Measurements from ENCODE around the gene CIP2A. TPM values are rescaled to one million over a fixed set of nuclear protein-coding genes. Genes with fewer than 3 reads are reported as not detected.

Gene CIP2A
- total RNA-seq, 1 experiment from 2014 or later = 24.9 TPM

GRCh38 chr3:108525971-108526370 is 63.3 kb downstream of the CIP2A start:
- no peak for DNase-seq (ENCODE audit: low read depth, low spot score)
- in situ Hi-C loops (cut with HindIII; ENCODE audit: low pct_unique_long_range_greater_than_20kb, low sequenced_read_pairs) = no loop called here

GRCh38 chr3:108525256-108525655 is 64.0 kb downstream of the CIP2A start:
- no peak for DNase-seq (ENCODE audit: low read depth, low spot score)
- in situ Hi-C loops (cut with HindIII; ENCODE audit: low pct_unique_long_range_greater_than_20kb, low sequenced_read_pairs) = no loop called here

DNA sequence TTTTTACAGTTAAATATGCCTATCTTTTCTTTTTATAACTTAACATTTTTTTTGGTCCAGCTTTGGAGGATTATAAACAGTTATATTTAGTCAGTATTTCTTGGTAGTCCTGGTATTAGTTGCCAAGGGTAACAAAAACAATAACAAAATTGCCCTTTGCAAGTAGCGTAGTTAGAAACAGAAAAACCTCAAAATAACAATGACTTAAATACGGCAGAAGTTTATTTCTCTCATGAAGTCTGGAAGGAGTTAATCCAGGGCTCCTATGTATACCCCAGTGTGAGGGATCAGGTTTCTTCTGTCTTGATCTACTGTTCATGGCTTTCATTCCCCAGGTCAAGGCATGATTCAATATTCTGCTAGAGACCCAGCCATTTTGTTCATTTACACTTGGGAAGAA is 64.7 kb downstream of the CIP2A start:
- in situ Hi-C loops (cut with HindIII; ENCODE audit: low pct_unique_long_range_greater_than_20kb, low sequenced_read_pairs) = no loop called here
- DNase-seq (ENCODE audit: low read depth, low spot score) = no peak

DNA sequence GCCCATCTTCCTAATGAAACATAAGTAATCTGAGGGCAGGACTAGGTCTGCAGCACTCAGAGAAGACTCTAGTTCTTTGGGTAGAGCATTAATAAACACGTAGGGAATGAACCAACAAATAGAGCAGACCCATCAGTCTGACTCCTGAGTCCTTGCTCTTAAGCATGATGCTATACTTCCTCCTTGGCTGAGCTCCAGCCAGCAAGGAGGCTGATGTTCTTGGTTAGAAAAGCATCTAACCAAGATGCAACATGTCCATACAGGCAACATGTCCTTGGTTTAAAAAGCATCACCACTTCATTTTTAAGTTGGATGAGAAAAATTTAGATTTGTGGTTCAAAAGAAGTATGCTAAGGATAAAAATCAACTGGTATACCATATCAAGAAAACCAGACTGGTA is 70.3 kb downstream of the CIP2A start:
- in situ Hi-C loops (cut with HindIII; ENCODE audit: low pct_unique_long_range_greater_than_20kb, low sequenced_read_pairs) = no loop called here
- DNase-seq (ENCODE audit: low read depth, low spot score) = no peak

DNA sequence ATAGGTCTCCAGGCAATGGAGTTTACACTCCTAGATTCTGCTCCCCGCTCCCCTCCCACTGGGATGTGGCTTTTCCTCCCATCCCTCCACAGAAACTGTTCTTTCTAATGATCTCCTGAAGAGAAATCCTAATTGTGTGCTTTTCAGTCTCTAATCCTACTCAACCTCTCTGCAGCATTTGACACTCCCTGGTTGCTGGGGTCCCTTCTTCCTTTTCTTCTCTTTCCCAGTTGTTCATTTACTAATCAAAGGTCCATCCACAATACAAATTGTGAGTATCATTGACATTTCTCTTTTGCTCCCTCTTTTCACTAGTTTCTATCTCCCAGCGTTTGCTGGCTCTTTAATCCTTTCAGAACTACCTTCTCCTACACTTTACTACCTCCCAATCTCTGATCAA is 72.4 kb downstream of the CIP2A start:
- DNase-seq (ENCODE audit: low read depth, low spot score) = no peak
- in situ Hi-C loops (cut with HindIII; ENCODE audit: low pct_unique_long_range_greater_than_20kb, low sequenced_read_pairs) = no loop called here

DNA sequence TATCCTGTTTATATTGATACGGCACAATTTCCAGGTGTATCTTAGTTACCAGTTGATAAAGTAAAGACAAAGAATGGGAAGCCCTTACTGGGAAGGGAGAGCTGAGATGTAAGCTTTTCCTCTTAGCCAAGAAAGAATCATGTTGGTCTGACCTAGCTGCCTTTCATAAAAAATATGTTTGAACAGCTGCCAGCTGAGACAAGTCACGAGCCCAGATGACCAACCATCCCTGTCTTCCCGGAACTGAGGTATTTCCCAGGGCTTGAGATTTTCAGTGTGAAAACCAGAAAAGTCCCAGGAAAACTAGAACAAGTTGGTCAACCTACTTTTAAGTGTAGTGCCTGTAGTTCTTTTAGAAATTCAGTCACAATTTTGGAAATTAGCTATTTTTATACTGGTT is 75.3 kb downstream of the CIP2A start:
- in situ Hi-C loops (cut with HindIII; ENCODE audit: low pct_unique_long_range_greater_than_20kb, low sequenced_read_pairs) = no loop called here
- no peak for DNase-seq (ENCODE audit: low read depth, low spot score)

- DNase-seq (ENCODE audit: low read depth, low spot score) = no peak
- in situ Hi-C loops (cut with HindIII; ENCODE audit: low pct_unique_long_range_greater_than_20kb, low sequenced_read_pairs) = no loop called here
These were observed 76.6 kb downstream of the CIP2A start for GRCh38 chr3:108512671-108513070.

DNA sequence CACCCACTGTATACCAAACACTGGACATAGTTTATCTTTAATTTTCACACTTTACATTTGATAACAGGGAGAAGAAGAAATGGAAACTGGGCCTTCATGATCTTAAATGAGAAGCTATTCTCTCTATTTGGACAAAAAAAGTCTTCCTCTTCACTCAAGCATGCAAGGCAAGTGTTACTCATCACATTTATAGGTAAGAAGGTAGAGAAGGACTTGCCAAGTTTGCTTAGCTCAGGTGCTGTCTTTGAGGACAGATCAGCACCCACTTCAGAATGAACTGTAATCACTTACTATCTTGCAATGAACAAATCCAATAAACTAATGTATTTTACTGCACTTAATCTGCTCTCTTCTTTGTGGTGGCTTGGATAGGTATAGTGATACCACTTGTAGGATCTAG is 77.7 kb downstream of the CIP2A start:
- no peak for DNase-seq (ENCODE audit: low read depth, low spot score)
- in situ Hi-C loops (cut with HindIII; ENCODE audit: low pct_unique_long_range_greater_than_20kb, low sequenced_read_pairs) = no loop called here

- in situ Hi-C loops (cut with HindIII; ENCODE audit: low pct_unique_long_range_greater_than_20kb, low sequenced_read_pairs) = no loop called here
- DNase-seq (ENCODE audit: low read depth, low spot score) = no peak
These were observed 78.2 kb downstream of the CIP2A start for GRCh38 chr3:108511055-108511454.

DNA sequence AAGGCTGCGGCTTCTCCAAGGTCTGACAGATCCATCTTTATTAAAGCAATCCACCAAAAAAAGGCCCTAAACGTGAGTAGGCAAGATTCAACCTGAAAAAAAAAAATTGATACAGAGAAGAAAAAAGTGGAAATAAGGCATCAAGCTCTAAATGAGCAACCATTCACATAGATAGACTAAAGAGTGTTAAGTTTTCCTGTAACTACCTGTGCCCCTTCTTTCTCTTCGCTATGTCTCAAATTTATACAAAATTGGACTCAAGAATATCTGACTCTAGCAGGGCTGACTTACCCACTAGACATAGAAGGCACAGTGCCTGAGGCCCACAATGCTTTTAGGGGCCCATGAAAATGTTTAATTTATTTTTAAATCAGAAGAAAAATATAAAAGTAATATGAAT is 78.7 kb downstream of the CIP2A start, which contains the start of gene MYH15:
Gene MYH15 (minus strand): TSS at position 101 of the 400 bp plus-strand sequence. CDS start 66 bp downstream, at position 35.
- DNase-seq (ENCODE audit: low read depth, low spot score) = no peak
- in situ Hi-C loops (cut with HindIII; ENCODE audit: low pct_unique_long_range_greater_than_20kb, low sequenced_read_pairs) = no loop called here

- in situ Hi-C loops (cut with HindIII; ENCODE audit: low pct_unique_long_range_greater_than_20kb, low sequenced_read_pairs) = no loop called here
- no peak for DNase-seq (ENCODE audit: low read depth, low spot score)
These were observed 79.4 kb downstream of the CIP2A start for GRCh38 chr3:108509871-108510270.

DNA sequence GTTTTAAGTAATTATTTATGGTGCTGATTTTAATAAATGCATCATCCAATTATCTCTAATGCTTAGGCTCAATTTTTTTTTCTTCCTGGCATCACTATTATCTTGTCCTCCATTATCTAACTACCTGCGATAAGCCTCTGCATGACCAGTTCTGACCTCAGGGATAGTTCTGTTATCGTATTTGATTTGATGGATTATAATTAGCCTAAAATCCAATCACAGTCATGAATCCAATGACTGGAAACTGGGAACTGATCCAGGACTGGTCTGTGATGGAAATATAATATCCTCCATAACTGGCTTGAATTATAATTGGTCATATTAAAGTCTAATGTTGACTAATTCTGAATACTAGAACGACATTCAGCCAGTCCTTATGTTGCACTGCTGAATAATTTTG is 80.0 kb downstream of the CIP2A start:
- no peak for DNase-seq (ENCODE audit: low read depth, low spot score)
- in situ Hi-C loops (cut with HindIII; ENCODE audit: low pct_unique_long_range_greater_than_20kb, low sequenced_read_pairs) = no loop called here

GRCh38 chr3:108507902-108508301 is 81.3 kb downstream of the CIP2A start:
- in situ Hi-C loops (cut with HindIII; ENCODE audit: low pct_unique_long_range_greater_than_20kb, low sequenced_read_pairs) = no loop called here
- DNase-seq (ENCODE audit: low read depth, low spot score) = no peak

- DNase-seq (ENCODE audit: low read depth, low spot score) = peak; percentile 11
- in situ Hi-C loops (cut with HindIII; ENCODE audit: low pct_unique_long_range_greater_than_20kb, low sequenced_read_pairs) = no loop called here
These were observed 83.4 kb downstream of the CIP2A start for GRCh38 chr3:108505811-108506210.

GRCh38 chr3:108503722-108504121 is 85.5 kb downstream of the CIP2A start:
- in situ Hi-C loops (cut with HindIII; ENCODE audit: low pct_unique_long_range_greater_than_20kb, low sequenced_read_pairs) = no loop called here

GRCh38 chr3:108501535-108501934 is 87.7 kb downstream of the CIP2A start:
- in situ Hi-C loops (cut with HindIII; ENCODE audit: low pct_unique_long_range_greater_than_20kb, low sequenced_read_pairs) = no loop called here
- no peak for DNase-seq (ENCODE audit: low read depth, low spot score)

More at GRCh38 chr3:108503722-108504121, 85.5 kb downstream of the CIP2A start:
- no peak for DNase-seq (ENCODE audit: low read depth, low spot score)

DNA sequence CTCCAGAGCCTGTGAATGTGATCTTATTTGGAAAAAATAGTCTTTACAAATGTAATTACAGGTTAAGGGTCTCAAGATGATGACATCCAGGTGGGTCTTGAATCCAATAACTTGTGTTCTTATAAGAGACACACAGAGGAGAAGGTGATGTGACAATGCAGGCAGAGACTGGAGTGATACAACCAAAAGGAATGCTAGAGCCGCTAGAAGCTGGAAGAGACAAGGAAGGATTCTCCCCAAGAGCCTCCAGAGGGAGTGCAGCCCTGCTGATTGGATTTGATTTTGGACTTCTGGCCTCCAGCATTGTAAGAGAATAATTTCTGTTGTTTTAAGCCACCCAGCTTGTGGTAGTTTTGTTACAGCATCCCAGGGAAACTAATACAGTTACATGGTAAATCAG is 88.5 kb downstream of the CIP2A start:
- DNase-seq (ENCODE audit: low read depth, low spot score) = no peak
- in situ Hi-C loops (cut with HindIII; ENCODE audit: low pct_unique_long_range_greater_than_20kb, low sequenced_read_pairs) = no loop called here
